ENCODE results near the gene RALB. TPM values are rescaled to one million over a fixed set of nuclear protein-coding genes. Genes with fewer than 3 reads are reported as not detected.

RALB gene
- total RNA-seq, 2 donors from 2014 or later, result 43.7 to 48.5 TPM

DNA sequence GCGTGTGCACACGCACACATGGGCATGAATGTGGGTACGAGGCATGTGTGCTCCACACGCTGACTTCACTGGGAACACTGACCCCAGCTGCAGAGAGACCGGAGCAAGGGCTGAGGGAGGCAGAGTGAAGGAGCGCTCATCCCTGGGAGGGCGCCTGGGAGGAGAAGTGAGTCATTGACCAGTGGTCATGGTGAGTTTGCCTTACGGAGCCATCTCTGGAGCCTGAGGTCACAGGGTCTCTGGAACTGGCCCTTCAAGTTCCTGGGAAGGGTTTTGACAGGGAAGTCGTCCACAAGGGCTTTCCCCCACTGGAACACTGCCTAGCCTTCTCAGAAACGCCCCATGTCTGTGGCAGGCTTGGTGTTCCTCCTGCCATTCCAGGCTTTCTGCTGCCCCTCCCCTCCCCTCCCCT, 15.2 kb upstream of the RALB start:
- Histone ChIP-seq H3K27me3 (no peaks in the 10 kb centered on the region), H3K4me1 (peaks cover 0 to 22% of the 10 kb centered on the region in 2 donors), H3K36me3 (no peaks in the 10 kb centered on the region), H3K27ac (no peak overlapping the region), H3K4me3 (no peak overlapping the region), H3K9me3 (no peaks in the 10 kb centered on the region)
- DNase-seq (ENCODE audit: low spot score), result no peak
- no peak for TF ChIP-seq CTCF (IDR thresholded peaks at IDR 0.05)

GRCh38 chr2:120238728-120239487, 13.7 kb upstream of the RALB start:
- no peak for DNase-seq (ENCODE audit: low spot score)
- peak overlapping the region; percentile 48 to 53 for H3K27ac ChIP-seq
- no peaks in the 10 kb centered on the region for H3K9me3 ChIP-seq
- H3K4me1 ChIP-seq, result peaks cover 0 to 22% of the 10 kb centered on the region in 2 donors
- H3K27me3 ChIP-seq, result no peaks in the 10 kb centered on the region
- no peaks in the 10 kb centered on the region for H3K36me3 ChIP-seq
- no peak overlapping the region for H3K4me3 ChIP-seq
- no peak for TF ChIP-seq CTCF (IDR thresholded peaks at IDR 0.05)

DNA sequence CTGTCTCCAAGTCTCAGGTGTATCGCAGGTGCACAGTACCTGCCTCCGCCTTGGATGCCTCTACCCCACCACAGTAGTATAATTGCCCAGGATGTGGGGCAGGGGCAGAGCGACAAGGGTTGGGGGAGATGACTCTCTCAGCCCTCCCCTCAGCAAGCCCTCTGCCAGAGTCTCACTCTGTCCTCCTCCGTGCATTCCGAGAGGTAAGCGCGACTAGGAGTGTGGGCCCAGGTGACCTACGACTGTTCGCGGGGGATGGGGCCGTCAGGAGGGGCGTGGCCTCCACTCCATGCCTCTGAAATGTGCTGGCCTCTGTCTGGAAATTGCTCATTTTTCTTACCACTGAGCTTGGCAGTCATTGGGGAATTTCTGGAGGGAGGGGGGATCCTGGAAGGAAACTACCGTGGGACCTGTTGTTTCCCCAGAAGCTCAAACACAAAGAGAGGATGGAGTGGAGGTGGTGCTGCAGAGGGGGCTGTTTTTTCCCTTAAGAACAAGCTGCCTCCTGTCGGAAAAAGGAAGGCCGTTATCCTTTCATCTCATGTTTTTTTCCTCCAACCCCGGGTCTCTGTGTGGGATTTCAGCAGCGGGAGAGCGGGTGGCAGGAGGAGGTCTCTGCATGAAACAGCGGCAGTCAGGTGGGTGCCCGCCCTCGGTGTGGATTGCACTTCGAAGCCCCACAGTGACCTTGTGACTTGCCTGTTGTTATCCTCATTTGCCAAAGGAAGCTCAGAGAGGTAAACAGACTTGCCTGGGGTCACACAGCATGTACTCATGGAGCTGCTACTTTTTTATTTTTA, 13.0 kb upstream of the RALB start:
- Histone ChIP-seq H3K4me1 (peaks cover 0 to 22% of the 10 kb centered on the region in 2 donors), H3K27me3 (no peaks in the 10 kb centered on the region), H3K4me3 (no peak overlapping the region), H3K36me3 (no peaks in the 10 kb centered on the region), H3K9me3 (no peaks in the 10 kb centered on the region), H3K27ac (peak overlapping the region; percentile 48 to 53)
- no peak for DNase-seq (ENCODE audit: low spot score)
- TF ChIP-seq CTCF (IDR thresholded peaks at IDR 0.05), result no peak

- no peak for TF ChIP-seq CTCF (IDR thresholded peaks at IDR 0.05)
- no peak for DNase-seq (ENCODE audit: low spot score)
- Histone ChIP-seq H3K4me1 (peaks cover 0 to 22% of the 10 kb centered on the region in 2 donors), H3K9me3 (no peaks in the 10 kb centered on the region), H3K27me3 (no peaks in the 10 kb centered on the region), H3K36me3 (no peaks in the 10 kb centered on the region), H3K27ac (no peak overlapping the region), H3K4me3 (no peak overlapping the region)
Observed at GRCh38 chr2:120240901-120241429, 11.7 kb upstream of the RALB start.

DNA sequence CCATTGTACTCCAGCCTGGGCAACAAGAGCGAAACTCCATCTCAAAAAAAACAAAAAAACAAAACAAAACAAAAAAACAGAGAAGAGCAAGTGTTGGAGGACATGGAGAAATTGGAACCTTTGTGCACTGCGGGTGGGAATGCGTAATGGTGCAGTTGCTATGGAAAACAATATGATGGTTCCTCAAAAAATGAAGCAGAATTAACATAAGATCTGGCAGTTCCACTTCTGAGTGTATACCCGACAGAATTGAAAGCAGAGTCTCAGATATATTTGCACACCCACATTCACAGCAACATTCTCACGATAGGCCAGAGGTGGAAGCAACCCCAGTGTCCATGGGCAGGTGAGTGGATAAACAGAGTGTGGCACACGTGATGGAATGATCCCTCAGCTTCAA, 11.0 kb upstream of the RALB start:
- H3K27me3 ChIP-seq, result no peaks in the 10 kb centered on the region
- H3K4me3 ChIP-seq, result no peak overlapping the region
- H3K27ac ChIP-seq, result no peak overlapping the region
- no peak for TF ChIP-seq CTCF (IDR thresholded peaks at IDR 0.05)
- no peak for DNase-seq (ENCODE audit: low spot score)
- H3K9me3 ChIP-seq, result no peaks in the 10 kb centered on the region
- H3K36me3 ChIP-seq, result no peaks in the 10 kb centered on the region
- peaks cover 0 to 22% of the 10 kb centered on the region in 2 donors for H3K4me1 ChIP-seq
